IPS-15b (cell line): Measurements from ENCODE around the gene DCDC2.
"Not testable (repeated sequence)": the region's sequence is repeated elsewhere in the genome, so short reads cannot be mapped to it uniquely, and the experiment has no call there.

ENCODE experiments used
- H3K27me3 ChIP-seq: one replicate; pipeline ENCODE4 v1.6.1; 2013; ENCODE audit warnings: low read length; ENCODE audit not compliant: control insufficient read depth, insufficient read depth
- H3K36me3 ChIP-seq: one replicate; pipeline ENCODE4 v1.6.1; 2013; ENCODE audit warnings: low read length; ENCODE audit not compliant: control insufficient read depth, insufficient read depth
- H3K4me1 ChIP-seq: one replicate; pipeline ENCODE4 v1.6.1; 2013; ENCODE audit warnings: mild to moderate bottlenecking, low read length; ENCODE audit not compliant: control insufficient read depth, insufficient read depth
- H3K4me3 ChIP-seq: one replicate; pipeline ENCODE4 v1.5.1; 2013; ENCODE audit warnings: low read depth, low read length
- H3K9ac ChIP-seq: one replicate; pipeline ENCODE4 v1.6.1; 2013; ENCODE audit warnings: low read depth, mild to moderate bottlenecking, low read length
- H3K9me3 ChIP-seq: one replicate; pipeline ENCODE4 v1.6.1; 2013; ENCODE audit warnings: mild to moderate bottlenecking, low read length; ENCODE audit not compliant: control insufficient read depth, insufficient read depth

The DCDC2 gene

DNA sequence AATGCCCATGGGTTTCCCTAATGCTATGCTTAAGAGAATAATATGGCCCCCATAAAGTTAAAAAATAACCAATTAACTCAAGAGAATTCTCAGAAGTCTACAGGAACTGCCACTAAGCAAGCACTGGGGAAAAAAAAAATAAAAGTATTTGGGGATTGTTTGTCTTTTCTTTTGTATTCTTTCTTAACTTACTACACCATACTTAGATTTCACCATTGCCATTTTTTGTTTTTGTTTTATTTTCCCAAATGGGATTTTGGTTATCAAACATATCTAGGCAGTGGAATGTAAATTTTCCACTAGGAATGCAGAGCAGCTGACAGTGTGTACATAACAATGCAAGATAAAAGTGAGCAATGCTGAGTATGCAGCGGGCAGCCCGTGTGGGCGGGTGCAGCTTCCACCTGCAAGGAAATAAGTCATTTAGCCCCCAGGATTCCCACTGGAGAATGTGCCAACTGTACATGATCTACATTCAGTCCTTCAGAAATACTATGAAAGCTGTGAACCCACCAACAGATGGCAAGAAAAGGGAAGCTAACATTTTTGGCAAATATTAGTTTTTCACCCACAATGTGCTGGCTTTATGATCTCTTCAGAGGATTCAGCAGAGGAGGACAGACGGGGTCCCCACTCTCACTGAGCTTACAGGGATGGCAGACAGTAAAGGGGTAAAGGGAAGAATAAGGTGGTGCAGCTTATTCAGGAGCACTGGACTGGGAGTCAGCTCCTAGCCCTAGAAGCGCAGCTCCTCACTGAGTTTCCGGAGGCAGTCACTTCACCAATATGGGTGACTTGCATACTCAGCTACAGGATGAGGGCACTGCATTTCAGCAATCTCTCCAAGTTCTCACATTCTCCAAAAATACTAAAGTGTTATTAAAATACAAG lies 44.4 kb downstream of the DCDC2 start:
- peaks cover 4% of the 10 kb centered on the region for H3K36me3 ChIP-seq
- no peak overlapping the region for H3K4me3 ChIP-seq
- H3K4me1 ChIP-seq = peaks cover 8% of the 10 kb centered on the region
- H3K9ac ChIP-seq = no peak overlapping the region
- peaks cover 7% of the 10 kb centered on the region for H3K9me3 ChIP-seq
- H3K27me3 ChIP-seq = no peaks in the 10 kb centered on the region

DNA sequence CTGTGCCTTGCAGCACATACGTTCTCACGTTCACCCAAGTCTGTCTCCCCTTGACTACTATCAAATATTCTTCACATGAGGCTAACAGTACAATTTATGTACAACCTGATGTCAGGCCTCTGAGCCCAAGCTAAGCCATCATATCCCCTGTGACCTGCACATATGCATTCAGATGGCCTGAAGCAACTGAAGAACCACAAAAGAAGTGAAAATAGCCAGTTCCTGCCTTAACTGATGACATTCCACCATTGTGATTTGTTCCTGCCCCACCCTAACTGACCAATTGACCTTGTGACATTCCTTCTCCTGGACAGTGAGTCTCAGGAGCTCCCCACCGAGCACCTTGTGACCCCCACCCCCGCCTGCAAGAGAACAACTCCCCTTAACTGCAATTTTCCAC lies 46.1 kb downstream of the DCDC2 start:
- not testable (repeated sequence) for H3K4me1 ChIP-seq

DNA sequence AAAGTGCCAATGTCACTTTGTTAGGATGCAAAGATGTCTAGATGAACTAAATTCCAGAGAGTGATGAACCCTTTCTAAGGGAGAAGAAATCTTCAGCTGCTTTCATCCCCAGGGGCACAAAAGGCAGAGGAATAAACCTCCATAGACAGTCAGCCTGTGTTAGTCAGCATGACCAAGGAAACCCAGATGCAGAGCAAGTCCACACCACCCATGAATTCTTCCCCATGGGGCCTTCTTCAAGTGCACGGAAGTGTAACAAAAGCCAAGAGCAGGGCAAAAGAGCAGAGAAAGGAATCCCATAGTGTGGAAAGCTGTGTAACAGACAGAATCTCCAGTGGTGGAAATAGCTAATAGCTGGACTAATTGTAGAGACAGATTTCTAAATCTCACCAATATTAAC lies 50.0 kb downstream of the DCDC2 start:
- Histone ChIP-seq H3K4me1 (no peaks in the 10 kb centered on the region), H3K36me3 (peaks cover 4% of the 10 kb centered on the region), H3K9me3 (peaks cover 7% of the 10 kb centered on the region), H3K4me3 (no peak overlapping the region), H3K9ac (no peak overlapping the region), H3K27me3 (no peaks in the 10 kb centered on the region)

More for the DNA sequence above, 46.1 kb downstream of the DCDC2 start:
- H3K36me3 ChIP-seq, H3K9me3 ChIP-seq, H3K9ac ChIP-seq, H3K4me3 ChIP-seq, H3K27me3 ChIP-seq: not testable (repeated sequence)

DNA sequence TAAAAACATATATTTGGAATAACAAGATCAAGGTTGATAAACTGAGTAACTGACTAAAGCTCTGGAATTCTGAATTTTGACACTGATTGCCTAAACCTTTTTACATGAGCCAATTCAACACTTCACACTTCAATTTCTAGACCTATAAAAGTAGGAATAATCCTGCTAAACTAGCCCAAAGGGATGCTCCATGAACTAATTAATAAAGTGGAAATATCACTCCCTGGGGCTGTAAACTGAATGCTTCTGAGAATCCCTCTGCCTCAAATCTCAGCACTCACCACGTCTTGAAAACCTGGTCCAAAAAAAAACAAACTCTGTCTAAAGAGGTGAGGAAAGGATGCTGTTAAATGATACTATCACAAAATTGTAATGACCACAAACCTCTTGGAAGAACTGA lies 50.9 kb downstream of the DCDC2 start:
- H3K36me3 ChIP-seq = peaks cover 4% of the 10 kb centered on the region
- peaks cover 7% of the 10 kb centered on the region for H3K9me3 ChIP-seq
- H3K4me3 ChIP-seq = no peak overlapping the region
- H3K4me1 ChIP-seq = no peaks in the 10 kb centered on the region
- no peak overlapping the region for H3K9ac ChIP-seq
- H3K27me3 ChIP-seq = no peaks in the 10 kb centered on the region

DNA sequence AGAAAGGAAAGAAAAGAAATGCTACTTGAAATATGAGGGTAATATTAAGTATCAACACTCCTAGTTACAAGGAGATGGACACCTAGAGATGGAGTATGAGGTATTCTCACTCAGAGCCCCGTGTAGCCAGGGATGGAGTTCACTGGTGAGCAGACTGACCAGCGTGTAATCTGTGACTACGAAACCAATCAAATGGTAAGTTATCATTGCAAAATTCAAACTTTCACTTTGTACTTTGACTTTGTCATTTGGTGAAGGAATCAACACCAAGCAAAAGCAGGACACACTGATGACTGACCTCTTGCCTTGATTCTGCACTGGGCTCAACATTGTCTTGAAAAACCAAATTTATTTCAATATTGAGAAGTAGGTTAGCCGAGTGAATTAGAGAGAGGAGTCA lies 51.8 kb downstream of the DCDC2 start:
- H3K9ac ChIP-seq = no peak overlapping the region
- H3K36me3 ChIP-seq = peaks cover 3% of the 10 kb centered on the region
- H3K9me3 ChIP-seq = peaks cover 4% of the 10 kb centered on the region
- H3K4me3 ChIP-seq = no peak overlapping the region
- H3K27me3 ChIP-seq = no peaks in the 10 kb centered on the region
- H3K4me1 ChIP-seq = no peaks in the 10 kb centered on the region

DNA sequence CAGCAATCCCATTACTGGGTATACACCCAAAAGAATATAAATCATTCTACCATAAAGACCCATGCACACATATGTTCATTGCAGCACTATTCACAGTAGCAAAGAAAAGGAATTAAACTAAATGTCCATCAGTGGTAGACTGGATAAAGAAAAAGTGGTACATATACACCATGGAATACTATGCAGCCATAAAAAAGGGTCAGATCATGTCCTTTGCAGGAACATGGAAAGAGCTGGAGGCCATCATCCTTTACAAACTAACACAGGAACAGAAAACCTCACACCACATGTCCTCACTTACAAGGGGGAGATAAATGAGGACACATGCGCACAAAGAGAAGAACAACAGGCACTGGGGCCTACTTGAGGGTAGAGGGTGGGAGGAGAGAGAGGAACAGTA lies 60.9 kb downstream of the DCDC2 start:
- Histone ChIP-seq H3K4me1 (no peaks in the 10 kb centered on the region), H3K9ac (no peak overlapping the region), H3K27me3 (no peaks in the 10 kb centered on the region), H3K9me3 (peaks cover 3% of the 10 kb centered on the region), H3K36me3 (no peaks in the 10 kb centered on the region), H3K4me3 (no peak overlapping the region)

DNA sequence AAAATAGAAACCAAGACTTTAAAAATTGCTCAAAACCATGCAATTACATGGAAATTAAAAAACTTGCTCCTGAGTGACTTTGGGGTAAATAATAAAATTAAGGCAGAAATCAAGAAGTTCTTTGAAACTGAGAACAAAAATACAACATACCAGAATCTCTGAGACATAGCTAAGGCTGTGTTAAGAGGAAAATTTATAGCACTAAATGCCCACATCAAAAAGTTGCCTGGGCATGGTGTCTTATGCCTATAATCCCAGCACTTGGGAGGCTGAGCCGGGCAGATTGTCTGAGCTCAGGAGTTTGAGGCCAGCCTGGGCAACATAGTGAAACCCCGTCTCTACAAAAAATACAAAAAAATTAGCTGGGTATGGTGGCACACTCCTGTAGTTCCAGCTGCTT lies 64.0 kb downstream of the DCDC2 start:
- H3K4me1 ChIP-seq, H3K9me3 ChIP-seq, H3K27me3 ChIP-seq, H3K9ac ChIP-seq, H3K36me3 ChIP-seq, H3K4me3 ChIP-seq: not testable (repeated sequence)

DNA sequence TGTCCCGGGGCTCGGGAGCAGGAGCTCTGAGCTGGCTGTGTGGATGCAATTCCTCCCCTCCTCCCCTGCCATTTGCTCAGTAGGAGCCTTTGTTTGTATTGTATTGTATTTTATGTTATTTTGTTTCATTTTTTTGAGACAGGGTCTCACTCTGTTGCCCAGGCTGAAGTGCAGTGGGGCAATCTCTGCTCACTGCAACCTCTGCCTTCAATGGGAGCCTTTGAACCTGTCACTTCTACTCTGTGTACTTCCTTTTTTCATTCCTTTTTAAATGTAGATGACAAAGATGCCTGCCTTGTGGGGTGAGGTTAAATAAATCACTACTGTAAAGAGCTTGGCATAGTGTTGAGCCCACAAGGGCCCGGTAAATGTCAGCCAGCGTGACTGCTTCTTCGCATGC lies 70.6 kb downstream of the DCDC2 start:
- Histone ChIP-seq H3K36me3 (no peaks in the 10 kb centered on the region), H3K4me1 (peaks cover 3% of the 10 kb centered on the region), H3K27me3 (no peaks in the 10 kb centered on the region), H3K9ac (no peak overlapping the region), H3K9me3 (no peaks in the 10 kb centered on the region), H3K4me3 (no peak overlapping the region)

DNA sequence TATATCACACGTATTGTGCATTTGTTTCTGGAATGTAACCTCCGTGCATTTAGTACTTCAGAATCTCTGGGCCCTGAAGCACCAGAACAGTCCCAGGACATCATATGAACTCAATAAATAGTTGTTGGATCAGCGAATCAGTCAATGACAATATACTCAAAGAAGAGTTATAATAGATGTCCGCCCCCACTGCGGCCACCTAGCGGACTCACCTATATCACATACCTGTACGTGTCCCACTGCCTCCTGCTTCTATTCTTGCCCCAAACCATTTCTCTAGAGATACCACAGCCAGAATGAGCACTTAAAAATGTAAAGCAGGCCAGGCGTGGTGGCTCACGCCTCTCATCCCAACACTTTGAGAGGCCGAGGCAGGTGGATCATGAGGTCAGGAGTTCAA lies 73.9 kb downstream of the DCDC2 start:
- Histone ChIP-seq H3K4me3 (no peak overlapping the region), H3K9me3 (no peaks in the 10 kb centered on the region), H3K36me3 (no peaks in the 10 kb centered on the region), H3K4me1 (peaks cover 3% of the 10 kb centered on the region), H3K9ac (no peak overlapping the region), H3K27me3 (no peaks in the 10 kb centered on the region)

DNA sequence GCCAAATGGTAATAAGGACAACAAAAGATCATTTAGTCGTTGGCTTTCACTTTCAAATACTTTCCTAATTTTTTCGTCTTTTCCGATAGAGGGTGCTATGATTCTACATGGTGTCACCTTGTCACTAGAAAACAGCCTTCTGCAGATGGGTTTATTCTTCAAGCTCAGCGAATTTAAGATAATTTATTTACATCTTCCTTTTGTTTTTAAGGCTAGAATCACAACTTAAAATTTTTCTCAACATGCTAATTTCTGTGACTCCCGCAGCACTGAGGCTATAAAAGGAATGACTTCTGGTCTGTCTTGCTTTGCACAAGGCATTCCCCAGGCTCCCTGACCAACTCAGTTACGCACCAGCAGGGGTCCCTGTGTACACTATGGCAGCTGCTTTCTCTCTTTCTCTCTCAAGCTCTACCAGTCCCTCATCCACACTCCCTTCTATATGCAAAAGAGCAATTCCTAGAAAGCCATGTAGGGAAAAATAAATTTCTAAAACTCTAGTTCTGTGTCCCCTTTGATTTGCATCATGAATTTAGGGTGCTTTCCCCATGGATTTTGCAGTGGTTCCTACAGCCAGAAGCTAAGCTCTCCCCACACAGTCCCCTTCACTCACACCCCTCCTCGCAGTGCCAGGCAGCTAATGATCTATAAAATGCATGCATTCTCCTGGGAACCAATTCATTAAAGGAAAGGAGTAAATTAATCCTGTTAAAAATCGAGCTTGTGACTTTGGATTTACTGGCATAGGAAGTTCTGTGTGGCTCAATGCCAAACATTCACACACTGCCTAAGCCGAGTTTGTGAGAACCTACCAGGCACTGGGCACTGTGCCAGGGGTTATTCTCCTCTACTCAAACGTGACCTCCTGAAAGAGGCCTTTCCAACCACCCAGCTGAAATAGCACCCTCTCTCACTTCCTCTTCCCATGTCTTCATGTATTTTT lies 74.5 kb downstream of the DCDC2 start:
- H3K4me3 ChIP-seq = peak overlapping the region; percentile 12
- H3K4me1 ChIP-seq = peaks cover 3% of the 10 kb centered on the region
- no peaks in the 10 kb centered on the region for H3K27me3 ChIP-seq
- no peak overlapping the region for H3K9ac ChIP-seq
- no peaks in the 10 kb centered on the region for H3K36me3 ChIP-seq
- no peaks in the 10 kb centered on the region for H3K9me3 ChIP-seq

DNA sequence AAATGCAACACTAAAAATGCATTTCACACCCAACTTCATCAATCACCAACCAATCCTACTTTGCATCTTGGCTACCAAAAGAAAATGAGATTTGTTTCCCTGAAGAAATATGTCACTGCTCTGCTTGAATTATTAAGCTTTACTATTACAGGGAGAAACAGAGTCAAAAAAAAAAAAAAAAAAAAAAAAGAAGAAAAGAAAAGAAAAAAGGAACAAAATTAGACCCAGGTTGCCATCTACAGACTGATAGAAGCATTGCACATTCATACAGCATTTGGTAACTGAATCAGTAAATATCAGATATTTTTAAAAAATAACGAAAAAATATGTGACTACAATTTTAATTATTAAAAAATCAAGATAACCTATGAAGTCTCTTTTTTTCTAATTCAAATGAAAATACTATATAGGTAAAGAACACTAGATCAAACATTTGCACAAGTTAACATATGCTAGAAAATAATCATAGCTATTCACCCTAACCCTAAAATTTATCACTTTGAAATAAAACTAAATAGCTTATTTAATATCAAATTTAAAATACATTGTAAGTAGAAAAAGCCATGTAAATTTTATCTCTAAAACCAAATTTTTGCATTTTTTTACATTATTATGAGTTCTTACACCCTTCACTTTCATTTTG lies 83.3 kb downstream of the DCDC2 start:
- no peak overlapping the region for H3K4me3 ChIP-seq

More for the DNA sequence above, 83.3 kb downstream of the DCDC2 start:
- no peaks in the 10 kb centered on the region for H3K4me1 ChIP-seq
- no peaks in the 10 kb centered on the region for H3K27me3 ChIP-seq
- H3K36me3 ChIP-seq = no peaks in the 10 kb centered on the region
- H3K9ac ChIP-seq = no peak overlapping the region
- no peaks in the 10 kb centered on the region for H3K9me3 ChIP-seq
